Measurements from ENCODE around the gene PPP1R2.

DNA sequence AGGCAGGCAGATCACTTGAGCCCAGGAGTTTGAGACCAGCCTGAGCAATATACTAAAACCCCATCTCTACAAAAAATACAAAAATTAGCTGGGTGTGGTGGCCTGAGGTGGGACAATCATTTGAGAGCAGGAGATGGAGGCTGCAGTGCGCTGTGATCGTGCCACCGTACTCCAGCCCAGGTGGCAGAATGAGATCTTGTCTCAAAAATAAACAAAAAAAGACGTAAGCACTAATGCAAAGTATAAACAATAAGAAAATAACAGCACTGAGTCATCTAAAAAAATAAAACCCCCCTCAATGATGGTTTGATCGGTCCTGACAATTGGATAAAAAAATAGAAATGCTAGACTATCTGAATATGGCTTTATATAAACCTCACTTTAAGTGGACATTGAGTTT, 3.6 kb downstream of the PPP1R2 start:
- TF ChIP-seq, protein P1, sequence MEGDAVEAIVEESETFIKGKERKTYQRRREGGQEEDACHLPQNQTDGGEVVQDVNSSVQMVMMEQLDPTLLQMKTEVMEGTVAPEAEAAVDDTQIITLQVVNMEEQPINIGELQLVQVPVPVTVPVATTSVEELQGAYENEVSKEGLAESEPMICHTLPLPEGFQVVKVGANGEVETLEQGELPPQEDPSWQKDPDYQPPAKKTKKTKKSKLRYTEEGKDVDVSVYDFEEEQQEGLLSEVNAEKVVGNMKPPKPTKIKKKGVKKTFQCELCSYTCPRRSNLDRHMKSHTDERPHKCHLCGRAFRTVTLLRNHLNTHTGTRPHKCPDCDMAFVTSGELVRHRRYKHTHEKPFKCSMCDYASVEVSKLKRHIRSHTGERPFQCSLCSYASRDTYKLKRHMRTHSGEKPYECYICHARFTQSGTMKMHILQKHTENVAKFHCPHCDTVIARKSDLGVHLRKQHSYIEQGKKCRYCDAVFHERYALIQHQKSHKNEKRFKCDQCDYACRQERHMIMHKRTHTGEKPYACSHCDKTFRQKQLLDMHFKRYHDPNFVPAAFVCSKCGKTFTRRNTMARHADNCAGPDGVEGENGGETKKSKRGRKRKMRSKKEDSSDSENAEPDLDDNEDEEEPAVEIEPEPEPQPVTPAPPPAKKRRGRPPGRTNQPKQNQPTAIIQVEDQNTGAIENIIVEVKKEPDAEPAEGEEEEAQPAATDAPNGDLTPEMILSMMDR (IDR thresholded peaks at IDR 0.05): no peak
- TF ChIP-seq POLR2A (IDR thresholded peaks at IDR 0.05): no peak

Measured in body of pancreas (tissue), 4 donors.